Measurements from ENCODE around the gene MBNL1.

GRCh38 chr3:152308475-152308844 is 39.7 kb downstream of the MBNL1 start:
- TF ChIP-seq CTCF (IDR thresholded peaks at IDR 0.05) (no peak), POLR2A (IDR thresholded peaks at IDR 0.05) (no peak)
